DOHH2 (cell line): ENCODE data around the gene PRTN3.

Experiments
- CTCF ChIP-seq: fragments of 200-600 bp; sonication (generic); IDR thresholded peaks from one replicate; pipeline ENCODE4 v1.5.1; 2014; ENCODE audit warnings: antibody characterized with exemption, mild to moderate bottlenecking, low read depth, low read length; ENCODE audit not compliant: poor library complexity, severe bottlenecking
- EZH2phosphoT487 ChIP-seq: fragments of 200-600 bp; sonication (generic); IDR thresholded peaks from 2 replicates; pipeline ENCODE4 v1.6.1; 2017; ENCODE audit warnings: borderline replicate concordance, mild to moderate bottlenecking, antibody characterized with exemption, low read length, moderate library complexity, mixed read lengths

GRCh38 chr19:796692-797527 lies 43.9 kb upstream of the PRTN3 start, which contains the start of gene PTBP1:
- TF ChIP-seq CTCF (no peak), EZH2phosphoT487 (no peak)
